ENCODE data around the gene KCTD7.
"Not testable (repeated sequence)": the region's sequence is repeated elsewhere in the genome, so short reads cannot be mapped to it uniquely, and the experiment has no call there.

The KCTD7 gene

GRCh38 chr7:66591799-66592596 is 36.7 kb upstream of the KCTD7 start:
- Histone ChIP-seq H3K27ac (peak overlapping the region; percentile 90 to 99), H3K4me3 (peak overlapping the region; percentile 99)
- TF ChIP-seq CTCF (IDR thresholded peaks at IDR 0.05) = no peak
- DNase-seq (ENCODE audit: low spot score) = peak; percentile 95

GRCh38 chr7:66592597-66593146 is 36.0 kb upstream of the KCTD7 start:
- Histone ChIP-seq H3K27ac (peak overlapping the region; percentile 90 to 99), H3K4me3 (peak overlapping the region; percentile 99)
- DNase-seq (ENCODE audit: low spot score) = not testable (repeated sequence)

GRCh38 chr7:66594082-66594481 is 34.6 kb upstream of the KCTD7 start:
- DNase-seq (ENCODE audit: low spot score); H3K27ac ChIP-seq; H3K4me3 ChIP-seq: not testable (repeated sequence)

- no peak for TF ChIP-seq CTCF (IDR thresholded peaks at IDR 0.05)
- no peak overlapping the region for H3K4me3 ChIP-seq
- DNase-seq (ENCODE audit: low spot score) = no peak
- no peak overlapping the region for H3K27ac ChIP-seq
These were observed 31.2 kb upstream of the KCTD7 start for GRCh38 chr7:66597461-66597860.

- Histone ChIP-seq H3K4me3 (no peak overlapping the region), H3K27ac (no peak overlapping the region)
- DNase-seq (ENCODE audit: low spot score) = no peak
- TF ChIP-seq CTCF (IDR thresholded peaks at IDR 0.05) = no peak
These were observed 26.5 kb upstream of the KCTD7 start for GRCh38 chr7:66602159-66602558.

- TF ChIP-seq CTCF (IDR thresholded peaks at IDR 0.05) = no peak
- Histone ChIP-seq H3K4me3 (no peak overlapping the region), H3K27ac (no peak overlapping the region)
- DNase-seq (ENCODE audit: low spot score) = no peak
These were observed 24.5 kb upstream of the KCTD7 start for GRCh38 chr7:66604198-66604597.

- not testable (repeated sequence) for H3K4me3 ChIP-seq; H3K27ac ChIP-seq; DNase-seq (ENCODE audit: low spot score)
These were observed 22.0 kb upstream of the KCTD7 start for GRCh38 chr7:66606540-66607291.

- no peak for DNase-seq (ENCODE audit: low spot score)
- no peak overlapping the region for H3K4me3 ChIP-seq
- no peak overlapping the region for H3K27ac ChIP-seq
- no peak for TF ChIP-seq CTCF (IDR thresholded peaks at IDR 0.05)
These were observed 19.5 kb upstream of the KCTD7 start for GRCh38 chr7:66609176-66609575.

GRCh38 chr7:66614596-66614995 is 14.1 kb upstream of the KCTD7 start:
- not testable (repeated sequence) for H3K27ac ChIP-seq; H3K4me3 ChIP-seq; DNase-seq (ENCODE audit: low spot score)
